ENCODE measurements around the gene TMEM222.
A peak's percentile ranks its signal among the peaks of the same experiment; 100 is the strongest.

Gene TMEM222

GRCh38 chr1:27290581-27290980, 31.4 kb upstream of the TMEM222 start:
- no peak for DNase-seq (ENCODE audit: extremely low spot score)
- TF ChIP-seq CTBP1 (IDR thresholded peaks at IDR 0.05; ENCODE audit: borderline replicate concordance) (no peak), BHLHE40 (IDR thresholded peaks at IDR 0.05; ENCODE audit: borderline replicate concordance) (no peak), TARDBP (IDR thresholded peaks at IDR 0.05) (no peak), L3MBTL2 (conservative IDR thresholded peaks at IDR 0.05) (no peak), FOXA1 (IDR thresholded peaks at IDR 0.05) (no peak), HDGF (IDR thresholded peaks at IDR 0.05; ENCODE audit: borderline replicate concordance) (no peak), SP1 (IDR thresholded peaks at IDR 0.05) (no peak), FOXK2 (IDR thresholded peaks at IDR 0.05) (no peak), ARNT (IDR thresholded peaks at IDR 0.05) (no peak), NFRKB (IDR thresholded peaks at IDR 0.05) (no peak), ELF4 (IDR thresholded peaks at IDR 0.05) (no peak), FOXM1 (IDR thresholded peaks at IDR 0.05; ENCODE audit: borderline replicate concordance) (no peak), SUZ12 (IDR thresholded peaks at IDR 0.05) (no peak), ZNF384 (IDR thresholded peaks at IDR 0.05) (no peak), LEF1 (IDR thresholded peaks at IDR 0.05; ENCODE audit: borderline replicate concordance) (no peak)
- TF ChIP-seq, protein P1, sequence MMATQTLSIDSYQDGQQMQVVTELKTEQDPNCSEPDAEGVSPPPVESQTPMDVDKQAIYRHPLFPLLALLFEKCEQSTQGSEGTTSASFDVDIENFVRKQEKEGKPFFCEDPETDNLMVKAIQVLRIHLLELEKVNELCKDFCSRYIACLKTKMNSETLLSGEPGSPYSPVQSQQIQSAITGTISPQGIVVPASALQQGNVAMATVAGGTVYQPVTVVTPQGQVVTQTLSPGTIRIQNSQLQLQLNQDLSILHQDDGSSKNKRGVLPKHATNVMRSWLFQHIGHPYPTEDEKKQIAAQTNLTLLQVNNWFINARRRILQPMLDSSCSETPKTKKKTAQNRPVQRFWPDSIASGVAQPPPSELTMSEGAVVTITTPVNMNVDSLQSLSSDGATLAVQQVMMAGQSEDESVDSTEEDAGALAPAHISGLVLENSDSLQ (IDR thresholded peaks at IDR 0.05), result no peak
- ChIA-PET CTCF (no interaction called here), POLR2A (no interaction called here)

GRCh38 chr1:27292106-27292505, 29.9 kb upstream of the TMEM222 start:
- POLR2A ChIA-PET, result no interaction called here
- CTCF ChIA-PET, result interaction anchor here (1.0 to 1.7 kb wide), 2 partner anchors 8 to 10 kb away, joined by 3 to 6 read pairs; no protein-coding TSS in a partner anchor
- TF ChIP-seq L3MBTL2 (conservative IDR thresholded peaks at IDR 0.05) (no peak), ZNF384 (IDR thresholded peaks at IDR 0.05) (no peak), NFRKB (IDR thresholded peaks at IDR 0.05) (no peak)
- DNase-seq (ENCODE audit: extremely low spot score), result no peak

GRCh38 chr1:27293915-27294314, 28.0 kb upstream of the TMEM222 start:
- ChIA-PET POLR2A (no interaction called here), CTCF (interaction anchor here (0.7 to 1.0 kb wide), 2 partner anchors 8 to 197 kb away, joined by 3 to 4 read pairs; no protein-coding TSS in a partner anchor)
- DNase-seq (ENCODE audit: extremely low spot score), result no peak
- TF ChIP-seq SUZ12 (IDR thresholded peaks at IDR 0.05), result no peak
- TF ChIP-seq ZNF384 (IDR thresholded peaks at IDR 0.05), result no peak
- no peak for TF ChIP-seq L3MBTL2 (conservative IDR thresholded peaks at IDR 0.05)
- TF ChIP-seq ARNT (IDR thresholded peaks at IDR 0.05), result no peak
- no peak for TF ChIP-seq FOXK2 (IDR thresholded peaks at IDR 0.05)
- no peak for TF ChIP-seq BHLHE40 (IDR thresholded peaks at IDR 0.05; ENCODE audit: borderline replicate concordance)
- no peak for TF ChIP-seq TARDBP (IDR thresholded peaks at IDR 0.05)
- no peak for TF ChIP-seq HDGF (IDR thresholded peaks at IDR 0.05; ENCODE audit: borderline replicate concordance)

DNA sequence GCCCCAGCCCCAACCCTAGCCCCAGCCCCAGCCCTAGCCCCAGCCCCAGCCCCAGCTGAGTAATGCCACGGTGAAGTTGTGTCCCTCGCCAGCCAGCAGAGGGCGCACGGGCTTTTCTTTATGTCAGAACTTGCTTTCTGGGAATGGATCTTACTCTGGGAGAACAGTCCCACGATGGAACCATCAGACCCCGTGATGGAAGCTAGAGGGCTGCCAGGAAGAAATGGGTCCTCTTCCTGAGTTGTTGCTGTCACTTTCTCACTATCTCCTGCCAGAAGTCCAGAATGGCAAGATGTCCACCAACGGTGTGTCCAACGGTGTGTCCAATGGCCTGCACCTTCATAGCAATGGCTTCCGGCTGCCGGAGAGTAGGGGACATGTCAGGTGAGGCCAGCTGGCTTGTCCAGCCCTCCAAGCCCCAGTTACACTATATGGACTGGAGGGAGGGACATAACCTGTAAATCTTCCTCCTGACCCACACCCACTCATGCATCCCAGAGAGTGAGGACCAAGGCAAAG, 25.1 kb upstream of the TMEM222 start:
- ChIA-PET POLR2A (interaction anchor here (1.2 kb wide), 1 partner anchor 69 kb away, joined by 3 read pairs; no protein-coding TSS in a partner anchor), CTCF (interaction anchor here (0.5 to 2.0 kb wide), 24 partner anchors 9 to 305 kb away, joined by 3 to 8 read pairs (median 4); partner anchors contain the start of gene SLC9A1)
- DNase-seq (ENCODE audit: extremely low spot score), result peak; percentile 71
- TF ChIP-seq ARNT (IDR thresholded peaks at IDR 0.05), result no peak
- TF ChIP-seq L3MBTL2 (conservative IDR thresholded peaks at IDR 0.05), result no peak
- TF ChIP-seq FOXM1 (IDR thresholded peaks at IDR 0.05; ENCODE audit: borderline replicate concordance), result no peak
- no peak for TF ChIP-seq FOXA1 (IDR thresholded peaks at IDR 0.05)
- TF ChIP-seq BHLHE40 (IDR thresholded peaks at IDR 0.05; ENCODE audit: borderline replicate concordance), result no peak
- no peak for TF ChIP-seq SUZ12 (IDR thresholded peaks at IDR 0.05)
- no peak for TF ChIP-seq TARDBP (IDR thresholded peaks at IDR 0.05)
- no peak for TF ChIP-seq FOXK2 (IDR thresholded peaks at IDR 0.05)
- TF ChIP-seq LEF1 (IDR thresholded peaks at IDR 0.05; ENCODE audit: borderline replicate concordance), result no peak

DNA sequence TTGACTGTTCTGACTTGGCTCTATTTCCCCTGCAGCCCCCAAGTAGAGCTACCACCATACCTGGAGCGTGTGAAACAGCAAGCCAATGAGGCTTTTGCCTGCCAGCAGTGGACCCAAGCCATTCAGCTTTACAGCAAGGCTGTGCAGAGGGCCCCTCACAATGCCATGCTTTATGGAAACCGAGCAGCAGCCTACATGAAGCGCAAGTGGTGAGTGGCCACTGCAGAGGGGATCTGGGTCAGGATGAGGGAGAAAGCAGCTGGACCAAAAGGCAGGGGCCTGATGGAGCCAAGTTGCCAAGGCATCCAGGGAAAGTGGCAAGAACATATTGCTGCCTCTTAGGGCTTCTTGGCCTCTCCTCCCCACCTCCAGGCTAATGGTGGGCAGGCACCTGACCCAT, 24.1 kb upstream of the TMEM222 start:
- TF ChIP-seq, protein P1 (IDR thresholded peaks at IDR 0.05), result no peak
- TF ChIP-seq FOXA1 (IDR thresholded peaks at IDR 0.05) (no peak), ARNT (IDR thresholded peaks at IDR 0.05) (no peak), ZNF384 (IDR thresholded peaks at IDR 0.05) (no peak), BHLHE40 (IDR thresholded peaks at IDR 0.05; ENCODE audit: borderline replicate concordance) (no peak), LEF1 (IDR thresholded peaks at IDR 0.05; ENCODE audit: borderline replicate concordance) (no peak), FOXK2 (IDR thresholded peaks at IDR 0.05) (no peak), HDGF (IDR thresholded peaks at IDR 0.05; ENCODE audit: borderline replicate concordance) (no peak), NFRKB (IDR thresholded peaks at IDR 0.05) (no peak), TARDBP (IDR thresholded peaks at IDR 0.05) (no peak), SUZ12 (IDR thresholded peaks at IDR 0.05) (no peak), FOXM1 (IDR thresholded peaks at IDR 0.05; ENCODE audit: borderline replicate concordance) (no peak), CTBP1 (IDR thresholded peaks at IDR 0.05; ENCODE audit: borderline replicate concordance) (no peak), ELF4 (IDR thresholded peaks at IDR 0.05) (no peak), SP1 (IDR thresholded peaks at IDR 0.05) (no peak), L3MBTL2 (conservative IDR thresholded peaks at IDR 0.05) (no peak)
- ChIA-PET POLR2A (interaction anchor here (3.5 kb wide), 1 partner anchor 69 kb away, joined by 9 read pairs; the partner anchor contains the start of gene MAP3K6), CTCF (interaction anchor here (0.8 to 3.3 kb wide), 4 partner anchors 9 to 254 kb away, joined by 3 to 15 read pairs (median 8); no protein-coding TSS in a partner anchor)
- DNase-seq (ENCODE audit: extremely low spot score), result no peak

DNA sequence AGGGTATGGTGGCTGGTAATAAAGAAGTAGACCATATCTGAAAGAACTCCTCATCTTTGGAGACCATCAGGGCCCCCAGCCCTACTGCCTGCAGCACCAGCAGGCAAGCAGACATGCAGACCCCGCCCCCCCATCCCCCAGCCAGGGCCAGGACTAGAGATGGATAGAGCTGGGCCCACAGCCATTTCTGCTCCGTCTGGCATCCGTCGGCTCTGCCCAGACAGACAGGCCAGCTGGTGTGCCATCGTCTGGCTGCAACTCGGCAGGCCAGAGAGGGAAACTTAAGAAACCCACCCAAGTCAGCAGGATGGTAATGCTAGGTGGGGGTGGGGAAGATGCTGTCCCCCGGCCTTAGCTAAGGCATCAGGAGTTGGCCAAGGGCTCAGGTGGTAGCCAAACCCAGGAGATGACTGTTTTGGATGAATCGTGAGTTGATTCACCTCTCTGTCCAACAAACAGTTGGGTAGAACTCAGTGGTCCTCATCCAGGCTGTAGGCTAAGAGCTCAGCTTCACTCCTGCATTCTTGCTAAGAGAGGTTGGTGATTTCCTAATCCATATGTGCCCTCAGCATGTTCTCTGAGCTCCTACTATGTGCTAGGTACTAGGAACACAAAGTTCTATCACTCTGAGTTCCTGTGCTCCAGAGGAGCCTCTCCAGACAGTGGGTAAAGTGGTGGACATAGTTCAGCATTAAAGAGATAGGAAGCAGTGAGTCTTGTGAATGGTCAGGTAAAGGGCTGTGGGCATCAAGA, 23.2 kb upstream of the TMEM222 start:
- no peak for DNase-seq (ENCODE audit: extremely low spot score)
- ChIA-PET CTCF (interaction anchor here (0.8 to 3.3 kb wide), 3 partner anchors 67 to 255 kb away, joined by 3 to 15 read pairs (median 9); no protein-coding TSS in a partner anchor), POLR2A (interaction anchor here (3.5 kb wide), 1 partner anchor 69 kb away, joined by 9 read pairs; the partner anchor contains the start of gene MAP3K6)
- no peak for TF ChIP-seq NFRKB (IDR thresholded peaks at IDR 0.05)
- TF ChIP-seq CTBP1 (IDR thresholded peaks at IDR 0.05; ENCODE audit: borderline replicate concordance), result no peak
- TF ChIP-seq LEF1 (IDR thresholded peaks at IDR 0.05; ENCODE audit: borderline replicate concordance), result no peak
- TF ChIP-seq FOXK2 (IDR thresholded peaks at IDR 0.05), result no peak
- no peak for TF ChIP-seq HDGF (IDR thresholded peaks at IDR 0.05; ENCODE audit: borderline replicate concordance)
- TF ChIP-seq TARDBP (IDR thresholded peaks at IDR 0.05), result no peak
- TF ChIP-seq ELF4 (IDR thresholded peaks at IDR 0.05), result no peak
- no peak for TF ChIP-seq BHLHE40 (IDR thresholded peaks at IDR 0.05; ENCODE audit: borderline replicate concordance)
- TF ChIP-seq FOXM1 (IDR thresholded peaks at IDR 0.05; ENCODE audit: borderline replicate concordance), result no peak
- no peak for TF ChIP-seq ARNT (IDR thresholded peaks at IDR 0.05)
- no peak for TF ChIP-seq SP1 (IDR thresholded peaks at IDR 0.05)
- TF ChIP-seq ZNF384 (IDR thresholded peaks at IDR 0.05), result no peak
- no peak for TF ChIP-seq FOXA1 (IDR thresholded peaks at IDR 0.05)
- no peak for TF ChIP-seq L3MBTL2 (conservative IDR thresholded peaks at IDR 0.05)
- TF ChIP-seq SUZ12 (IDR thresholded peaks at IDR 0.05), result no peak
- TF ChIP-seq, protein P1 (IDR thresholded peaks at IDR 0.05), result no peak

Data from HEK293T (cell line).